GM19240 (cell line): ENCODE results near the gene MAP2K7.
"Not testable (repeated sequence)": the region's sequence is repeated elsewhere in the genome, so short reads cannot be mapped to it uniquely, and the experiment has no call there.

Experiments
- DNase-seq: peaks from one replicate; pipeline ENCODE4 v3.0.0; 2011; ENCODE audit warnings: low spot score; ENCODE audit not compliant: insufficient read length

Gene MAP2K7

DNA sequence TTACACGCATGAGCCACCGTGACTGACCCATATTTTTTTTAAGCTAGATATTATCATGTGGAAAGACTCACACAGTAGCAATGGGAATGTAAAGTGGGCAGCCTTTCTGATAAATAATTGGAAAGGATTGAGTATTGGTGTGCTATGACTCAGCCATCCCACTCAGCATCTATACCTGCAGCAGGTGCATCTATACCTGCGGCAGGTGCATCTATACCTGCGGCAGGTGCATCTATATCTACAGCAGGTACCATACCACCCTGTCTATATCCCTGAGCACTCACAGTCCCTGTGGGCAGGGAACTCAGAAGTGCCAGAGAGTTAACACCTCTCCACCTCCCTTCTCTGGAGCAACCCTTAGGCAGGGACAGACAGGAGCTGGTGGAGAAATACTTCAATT lies 20.6 kb upstream of the MAP2K7 start:
- DNase-seq = no peak

GRCh38 chr19:7883796-7884570 lies 19.7 kb upstream of the MAP2K7 start:
- no peak for DNase-seq

DNA sequence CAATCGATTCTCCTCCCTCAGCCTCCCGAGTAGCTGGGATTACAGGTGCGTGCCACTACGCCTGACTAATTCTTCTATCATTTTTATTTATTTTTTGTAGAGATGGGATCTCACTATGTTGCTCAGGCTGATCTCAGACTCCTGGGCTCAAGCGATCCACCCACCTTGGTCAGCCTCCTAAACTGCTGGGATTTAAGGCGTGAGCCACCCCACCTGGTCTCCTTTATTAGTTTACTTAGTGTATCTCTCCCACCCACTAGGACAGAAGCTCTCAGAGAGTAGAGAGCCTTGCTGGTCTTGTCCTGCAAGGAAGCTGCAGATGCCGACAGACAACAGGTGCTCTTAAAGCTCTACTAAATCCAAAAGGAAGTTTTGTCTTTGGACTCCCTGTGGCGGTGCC lies 17.9 kb upstream of the MAP2K7 start:
- DNase-seq = no peak

DNA sequence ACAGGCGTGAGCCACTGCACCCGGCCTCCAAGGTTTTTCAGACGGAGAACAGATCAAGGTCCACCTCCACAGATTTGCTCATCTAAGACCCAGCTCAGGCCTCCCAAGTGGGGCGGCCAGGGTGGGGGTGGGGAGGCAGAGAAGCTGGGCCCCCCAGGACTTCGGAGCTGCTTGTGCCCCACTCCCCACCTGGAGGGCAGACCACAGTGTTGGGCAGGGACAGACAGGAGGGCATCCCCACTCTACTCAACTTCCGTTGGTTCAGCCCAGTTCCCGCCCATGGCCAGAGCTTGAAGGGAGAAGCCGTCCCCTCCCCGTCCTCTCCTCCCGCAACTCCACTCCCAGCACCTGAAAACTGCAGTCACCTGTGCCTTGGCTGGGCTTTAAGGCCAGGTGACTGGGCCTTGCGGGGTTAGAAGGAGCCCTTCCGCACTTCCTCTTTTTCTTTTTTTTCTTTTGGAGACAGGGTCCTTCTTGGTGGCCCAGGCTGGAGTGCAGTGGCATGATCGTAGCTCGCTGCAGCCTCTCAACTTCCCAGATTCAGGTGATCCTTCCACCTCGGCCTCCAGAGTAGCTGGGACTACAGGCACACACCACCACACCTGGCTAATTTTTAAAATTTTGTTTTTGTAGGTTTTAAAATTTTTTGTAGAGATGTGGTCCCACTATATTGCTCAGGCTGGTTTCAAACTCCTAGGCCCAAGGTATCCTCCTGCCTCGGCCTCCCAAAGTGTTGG lies 16.1 kb upstream of the MAP2K7 start:
- DNase-seq = no peak

- no peak for DNase-seq
Measured at GRCh38 chr19:7888145-7888825, 15.4 kb upstream of the MAP2K7 start, which contains the start of gene LRRC8E. Gene LRRC8E (plus strand): TSS chr19:7888510. CDS start chr19:7895604, 7,094 bp downstream.

DNA sequence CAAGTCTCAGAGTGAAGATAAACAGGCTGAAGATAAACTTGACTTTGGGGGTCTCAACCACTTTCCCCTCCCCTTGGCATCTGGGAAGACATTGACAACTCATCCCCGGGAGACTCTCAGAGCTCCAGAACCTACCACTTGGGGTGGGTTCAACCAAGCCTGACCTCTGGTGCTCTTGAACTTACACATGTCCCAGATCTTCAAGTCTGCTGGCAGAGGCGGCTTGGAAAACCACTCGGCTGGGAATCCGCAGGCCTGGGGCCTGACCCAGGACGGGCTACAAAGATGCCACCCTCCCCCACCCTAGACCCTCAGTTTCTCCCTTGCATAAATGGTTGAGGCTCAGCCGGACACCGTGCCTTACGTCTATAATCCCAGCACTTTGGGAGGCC lies 14.9 kb upstream of the MAP2K7 start:
- no peak for DNase-seq

DNA sequence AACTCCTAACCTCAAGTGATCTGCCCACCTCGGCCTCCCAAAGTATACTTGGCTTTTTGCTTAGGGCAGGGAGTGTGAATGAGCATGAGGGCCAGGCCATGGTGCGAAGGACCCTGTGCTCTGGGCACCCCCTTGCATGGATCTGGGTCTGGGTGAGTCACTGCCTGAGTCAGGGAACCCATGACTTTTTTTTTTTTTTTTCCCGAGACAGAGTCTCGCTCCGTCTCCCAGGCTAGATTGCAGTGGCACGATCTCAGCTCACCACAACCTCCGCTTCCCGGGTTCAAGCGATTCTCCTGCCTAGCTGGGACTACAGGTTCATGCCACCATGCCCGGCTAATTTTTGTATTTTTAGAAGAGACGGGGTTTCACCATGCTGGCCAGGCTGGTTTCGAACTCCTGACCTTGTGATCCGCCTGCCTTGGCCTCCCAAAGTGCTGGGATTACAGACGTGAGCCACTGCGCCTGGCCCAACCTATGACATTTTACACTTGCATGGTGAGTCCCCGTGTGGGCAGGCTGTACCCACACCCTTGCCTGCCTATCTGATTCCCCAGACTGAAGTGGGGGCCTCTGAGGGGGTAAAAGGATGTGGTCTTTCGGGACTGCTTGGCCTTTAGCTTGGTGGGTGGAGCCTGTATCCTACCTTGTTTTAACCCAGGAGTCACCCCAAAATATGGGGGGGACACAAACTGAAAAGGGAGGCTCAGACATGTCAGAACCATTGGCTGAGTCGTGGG lies 10.1 kb upstream of the MAP2K7 start:
- DNase-seq = not testable (repeated sequence)

- DNase-seq = no peak
Measured at GRCh38 chr19:7894612-7895309, 8.9 kb upstream of the MAP2K7 start.

GRCh38 chr19:7895565-7895964 lies 8.1 kb upstream of the MAP2K7 start:
- no peak for DNase-seq

- no peak for DNase-seq
Measured at GRCh38 chr19:7897292-7897691, 6.4 kb upstream of the MAP2K7 start.

GRCh38 chr19:7898967-7899366 lies 4.7 kb upstream of the MAP2K7 start:
- DNase-seq = no peak

GRCh38 chr19:7899751-7900378 lies 3.8 kb upstream of the MAP2K7 start:
- no peak for DNase-seq

GRCh38 chr19:7900401-7900870 lies 3.2 kb upstream of the MAP2K7 start:
- DNase-seq = no peak

DNA sequence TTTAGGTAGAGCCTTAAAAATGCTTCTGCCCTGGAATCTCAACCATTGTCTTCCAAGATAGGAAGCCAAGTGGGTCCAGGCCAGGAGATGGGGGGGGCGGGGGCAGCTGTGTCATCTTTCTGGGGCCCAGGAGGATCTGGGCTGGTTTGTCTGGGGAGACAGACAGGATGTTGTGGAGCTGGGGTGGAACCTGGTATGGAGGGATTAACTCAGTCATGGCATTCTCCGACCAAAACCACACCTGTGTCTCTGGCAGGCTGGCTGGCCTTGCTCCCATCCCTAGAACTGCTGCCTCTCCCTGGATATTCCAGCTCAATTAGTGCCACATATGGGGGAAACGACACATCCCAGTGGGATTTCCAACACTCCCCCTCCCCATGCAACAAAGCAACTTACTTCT lies 2.7 kb upstream of the MAP2K7 start:
- no peak for DNase-seq

DNA sequence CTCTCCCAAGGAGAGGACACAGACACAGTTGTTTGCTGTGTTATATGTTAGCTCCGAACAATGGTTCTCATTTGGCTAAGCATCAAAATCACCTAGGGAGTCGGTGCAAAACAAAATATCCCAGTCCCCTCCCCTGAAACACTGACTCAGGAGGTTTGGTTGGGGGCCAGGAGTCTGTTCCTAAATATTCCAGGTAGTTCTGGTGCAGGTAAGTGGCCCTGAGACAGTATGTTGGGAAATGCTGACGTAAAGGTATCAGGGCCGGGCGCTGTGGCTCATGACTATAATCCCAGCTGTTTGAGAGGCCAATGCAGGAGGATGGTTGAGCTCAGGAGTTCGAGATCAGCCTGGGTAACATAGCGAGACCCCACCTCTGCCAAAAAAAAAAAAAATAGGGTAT lies 2.3 kb upstream of the MAP2K7 start:
- no peak for DNase-seq

GRCh38 chr19:7902796-7903243 lies 857 bp upstream of the MAP2K7 start:
- DNase-seq = no peak

DNA sequence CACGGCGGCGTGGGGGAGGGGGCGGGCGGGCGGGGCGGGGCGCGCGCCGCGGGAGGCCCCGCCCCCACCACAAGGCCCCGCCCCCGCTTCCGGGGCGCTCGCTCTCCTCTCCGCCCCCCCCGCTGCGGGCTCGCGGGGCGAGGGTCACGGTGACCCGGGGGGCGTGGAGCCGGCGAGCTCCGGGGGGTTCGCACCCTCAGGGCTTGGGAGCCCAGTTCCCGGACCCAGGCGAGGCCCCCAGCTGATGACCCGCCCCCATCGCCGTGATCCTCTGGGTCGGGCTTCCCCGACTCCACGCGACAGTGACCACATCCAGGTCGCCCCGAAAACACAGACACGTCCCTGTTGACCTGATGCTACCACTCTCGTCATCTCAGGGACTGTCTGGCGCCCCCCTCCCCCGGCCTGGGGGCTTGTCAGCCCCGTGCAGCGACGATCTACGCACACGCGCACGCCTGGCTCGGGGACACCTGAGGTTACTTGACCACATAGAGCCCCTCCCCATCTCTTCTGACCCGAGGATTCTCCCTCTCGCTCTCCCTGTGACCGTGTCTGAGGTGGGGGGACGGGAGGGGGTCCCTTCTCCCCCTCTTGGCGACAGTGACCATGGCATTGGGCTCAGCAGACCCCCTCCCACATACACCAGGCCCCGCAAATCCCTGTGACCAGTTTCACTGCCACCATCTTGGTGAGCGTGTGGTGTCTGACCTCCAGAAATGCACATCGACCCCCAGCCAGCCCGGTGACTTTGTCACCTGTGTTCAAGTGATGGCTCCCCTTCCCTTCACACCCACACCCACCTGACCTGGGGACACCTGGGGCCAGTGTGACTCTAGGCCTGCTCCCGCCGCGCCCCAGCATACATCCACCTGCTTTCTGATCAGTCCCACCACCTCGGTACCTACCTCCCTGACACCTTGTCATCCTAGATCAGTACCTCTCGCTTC lies 670 bp downstream of the MAP2K7 start:
- DNase-seq = peak; percentile 60

GRCh38 chr19:7905268-7905667 lies 1.6 kb downstream of the MAP2K7 start:
- no peak for DNase-seq

GRCh38 chr19:7905859-7906258 lies 2.2 kb downstream of the MAP2K7 start:
- no peak for DNase-seq
